ENCODE results near the gene GALNT13.

GALNT13 gene

DNA sequence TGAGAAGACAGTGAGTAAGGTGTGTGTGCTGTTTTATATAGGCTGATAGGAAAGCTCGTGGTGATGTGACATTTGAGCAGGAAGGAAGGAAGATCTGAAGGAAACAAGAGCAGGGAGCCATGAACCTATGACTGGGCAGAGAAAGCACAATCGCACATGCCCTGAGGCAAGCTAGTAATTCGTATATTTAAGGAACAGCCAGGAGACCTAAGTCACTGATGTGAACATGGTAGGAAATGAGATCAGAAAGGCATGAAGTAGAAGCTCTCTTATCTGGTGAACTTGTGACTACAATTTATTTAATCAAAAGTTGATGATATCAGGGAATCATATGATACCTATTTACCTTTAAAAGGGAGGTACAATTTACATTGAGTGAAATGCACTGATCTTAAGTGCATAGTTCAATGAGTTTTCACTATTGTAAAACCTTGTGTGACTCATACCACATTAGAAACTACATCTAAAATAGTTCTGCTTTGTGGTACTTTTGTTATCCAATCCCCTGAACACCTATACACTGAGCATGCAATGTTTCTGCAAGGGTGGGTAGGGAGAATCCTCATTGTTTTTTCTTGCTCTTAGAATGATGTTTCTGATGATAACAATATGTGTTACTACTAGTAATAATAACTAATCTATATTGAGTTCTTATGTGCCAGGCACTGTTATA, 67.5 kb downstream of the GALNT13 start:
- no peak overlapping the region for H3K4me3 ChIP-seq (ENCODE audit: low read length)
- DNase-seq (ENCODE audit: low read depth, low spot score) = no peak

DNA sequence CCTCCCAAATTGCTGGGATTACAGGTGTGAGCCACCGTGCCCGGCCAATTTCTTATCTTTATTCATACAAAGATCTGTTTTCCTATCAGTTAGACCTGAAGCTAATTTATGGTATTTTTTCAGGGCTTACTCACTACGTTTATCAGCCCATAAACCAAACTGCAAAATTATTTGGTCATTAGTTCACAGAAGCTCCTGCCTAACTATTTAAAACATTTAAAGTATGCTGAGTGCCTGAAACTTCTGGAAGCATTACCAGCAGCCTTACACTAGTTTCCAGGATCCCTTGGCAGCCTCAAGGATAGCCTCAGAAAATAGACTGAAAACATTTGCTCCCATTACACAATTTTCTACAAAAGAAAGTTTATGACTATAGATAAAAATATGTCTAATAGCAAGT, 68.8 kb downstream of the GALNT13 start:
- H3K4me3 ChIP-seq (ENCODE audit: low read length) = no peak overlapping the region
- no peak for DNase-seq (ENCODE audit: low read depth, low spot score)

DNA sequence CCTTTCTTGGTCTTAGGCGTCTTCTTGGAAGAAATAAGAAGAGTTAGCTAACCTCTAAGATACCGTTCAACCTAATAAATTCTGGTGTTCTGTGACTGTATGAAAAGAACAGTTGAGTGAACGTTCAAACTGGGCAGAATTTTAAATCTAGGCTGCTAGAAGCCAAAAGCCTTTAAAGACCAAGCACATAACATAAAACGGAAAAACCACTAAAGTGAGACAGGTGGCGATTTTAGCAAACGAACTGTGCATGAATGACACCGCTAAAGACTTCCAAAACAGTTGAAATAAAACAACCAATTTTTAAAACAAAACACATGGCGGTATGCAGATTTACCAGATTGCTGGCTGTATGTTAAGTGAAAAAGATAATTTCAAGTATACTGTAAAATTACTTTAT, 73.1 kb downstream of the GALNT13 start:
- no peak overlapping the region for H3K4me3 ChIP-seq (ENCODE audit: low read length)
- peak; percentile 2 for DNase-seq (ENCODE audit: low read depth, low spot score)

DNA sequence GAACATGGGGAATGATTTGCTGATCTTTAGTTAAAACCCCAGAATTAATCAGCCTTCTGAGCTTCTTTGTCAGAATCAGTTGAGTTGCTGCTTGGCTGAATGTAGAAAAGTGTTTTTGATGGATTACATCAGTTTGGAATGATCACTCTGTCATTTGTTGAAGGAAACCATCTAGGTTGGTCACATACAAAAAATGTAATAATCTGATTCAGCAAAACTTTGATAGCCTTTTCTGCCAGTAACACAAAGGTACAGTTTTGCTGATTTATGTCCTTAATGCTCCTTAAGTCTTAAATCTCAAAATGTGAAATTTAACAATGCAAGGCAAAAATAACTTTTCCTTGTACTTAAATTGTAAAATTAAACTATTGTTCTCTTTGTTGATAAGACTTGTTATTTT, 74.3 kb downstream of the GALNT13 start:
- no peak for DNase-seq (ENCODE audit: low read depth, low spot score)
- H3K4me3 ChIP-seq (ENCODE audit: low read length) = no peak overlapping the region

DNA sequence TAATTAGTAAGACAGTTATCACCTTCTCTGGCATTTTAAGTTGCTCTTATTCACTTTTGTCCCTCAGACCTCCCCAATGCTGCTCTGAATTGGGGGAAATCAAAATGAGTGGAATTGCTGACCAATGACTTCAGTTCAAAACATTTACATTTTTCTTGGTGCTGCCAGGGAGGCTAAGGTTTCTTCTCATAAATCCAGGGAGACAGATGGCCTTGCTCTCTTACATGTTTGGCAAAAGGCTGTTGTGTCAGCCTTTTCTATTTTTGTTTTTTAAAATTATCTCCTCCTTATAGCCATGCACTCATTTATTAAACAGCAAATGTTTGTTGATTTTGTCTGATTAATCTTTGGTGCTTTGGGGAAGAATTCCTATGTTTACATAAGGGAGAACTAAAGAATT, 82.0 kb downstream of the GALNT13 start:
- DNase-seq (ENCODE audit: low read depth, low spot score) = no peak

DNA sequence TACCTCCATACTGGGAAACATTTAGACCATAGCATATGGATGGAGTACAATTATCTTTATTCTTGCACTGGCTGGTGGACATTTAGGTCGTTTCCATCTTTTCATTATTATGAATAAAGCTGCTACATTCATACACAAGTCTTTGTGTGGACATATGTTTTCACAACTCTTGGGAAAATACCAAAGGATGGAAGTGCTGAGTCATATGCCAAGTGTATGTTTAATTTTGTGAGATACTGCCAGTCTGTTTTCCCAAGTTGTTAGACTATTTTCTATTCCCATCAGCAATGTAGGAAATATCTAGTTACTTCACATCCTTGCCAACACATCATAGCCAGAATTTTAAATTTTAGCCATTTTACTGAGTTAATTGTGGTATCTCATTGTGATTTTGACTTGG, 91.5 kb downstream of the GALNT13 start:
- H3K4me3 ChIP-seq (ENCODE audit: low read length) = no peak overlapping the region
- DNase-seq (ENCODE audit: low read depth, low spot score) = no peak

More for the DNA sequence above, 82.0 kb downstream of the GALNT13 start:
- no peak overlapping the region for H3K4me3 ChIP-seq (ENCODE audit: low read length)

DNA sequence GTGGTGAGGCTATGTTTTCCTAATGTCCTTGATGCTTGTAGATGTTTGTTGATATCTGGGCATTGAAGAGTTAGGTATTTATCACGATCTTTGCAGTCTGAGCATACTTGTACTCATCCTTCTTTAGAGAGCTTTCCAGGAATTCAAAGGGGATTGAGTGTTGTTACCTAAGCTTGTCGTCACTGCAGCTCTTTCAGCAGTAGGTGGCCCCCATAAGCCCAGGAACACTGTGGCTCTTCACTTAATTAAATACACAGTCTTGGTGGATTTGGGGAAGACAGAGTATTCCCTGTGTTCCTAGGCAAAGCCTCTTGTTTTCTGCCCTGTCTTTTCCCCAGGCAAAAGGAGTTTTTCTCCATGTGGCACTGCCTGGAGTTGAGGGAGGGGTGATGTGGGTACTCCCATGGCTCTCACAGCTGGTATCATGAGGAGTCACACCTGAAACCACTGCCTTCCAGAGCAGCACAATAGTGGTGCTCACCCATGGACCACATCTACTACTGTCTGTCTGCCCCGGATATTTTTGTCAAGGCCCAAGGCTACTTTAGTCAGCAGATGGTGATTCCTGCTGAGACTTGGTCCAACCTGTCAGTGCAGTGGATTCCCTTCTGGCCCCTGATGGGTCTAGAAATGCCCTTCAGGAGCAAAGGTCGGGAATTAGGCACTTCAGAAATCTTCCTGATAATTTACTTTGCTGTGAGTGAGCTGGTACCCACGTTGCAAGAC, 95.7 kb downstream of the GALNT13 start:
- no peak for DNase-seq (ENCODE audit: low read depth, low spot score)
- no peak overlapping the region for H3K4me3 ChIP-seq (ENCODE audit: low read length)

DNA sequence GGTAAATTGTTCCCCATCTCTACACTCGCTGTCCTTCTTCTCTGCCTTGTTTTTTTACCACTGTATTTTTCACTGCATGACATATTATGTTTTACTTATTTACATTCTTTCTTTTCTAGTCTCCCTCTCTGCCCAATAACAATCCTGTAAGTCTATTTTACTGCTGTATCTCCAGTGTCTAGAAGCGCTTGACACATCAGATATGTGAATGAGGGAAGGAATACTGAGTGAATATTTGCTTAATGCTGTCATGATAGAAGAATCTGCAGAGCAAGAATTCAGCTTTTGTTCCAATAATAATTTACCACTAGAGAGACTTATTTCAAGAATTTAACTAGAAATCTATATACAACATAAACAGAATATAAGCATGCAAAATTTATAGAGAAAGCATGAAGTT, 99.5 kb downstream of the GALNT13 start:
- H3K4me3 ChIP-seq (ENCODE audit: low read length) = no peak overlapping the region
- no peak for DNase-seq (ENCODE audit: low read depth, low spot score)

DNA sequence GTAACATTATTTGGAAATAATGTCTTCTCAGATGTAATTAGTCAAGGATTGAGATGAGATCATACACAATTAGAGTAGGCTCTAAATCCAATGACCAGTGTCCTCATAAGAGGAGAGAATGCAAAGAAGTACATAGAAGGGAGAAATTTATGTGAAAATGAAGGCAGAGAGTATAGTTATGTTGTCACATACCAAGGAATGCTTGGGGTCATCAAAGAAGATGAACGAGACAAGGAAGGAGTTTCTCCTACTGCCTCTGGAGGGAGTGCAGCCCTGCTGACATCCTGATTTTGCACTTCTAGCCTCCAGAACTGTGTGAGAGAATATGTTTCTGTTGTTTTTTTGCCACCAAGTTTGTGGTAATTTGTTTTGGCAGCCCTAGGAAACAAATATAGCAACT, 100.1 kb downstream of the GALNT13 start:
- DNase-seq (ENCODE audit: low read depth, low spot score) = no peak
- H3K4me3 ChIP-seq (ENCODE audit: low read length) = no peak overlapping the region

DNA sequence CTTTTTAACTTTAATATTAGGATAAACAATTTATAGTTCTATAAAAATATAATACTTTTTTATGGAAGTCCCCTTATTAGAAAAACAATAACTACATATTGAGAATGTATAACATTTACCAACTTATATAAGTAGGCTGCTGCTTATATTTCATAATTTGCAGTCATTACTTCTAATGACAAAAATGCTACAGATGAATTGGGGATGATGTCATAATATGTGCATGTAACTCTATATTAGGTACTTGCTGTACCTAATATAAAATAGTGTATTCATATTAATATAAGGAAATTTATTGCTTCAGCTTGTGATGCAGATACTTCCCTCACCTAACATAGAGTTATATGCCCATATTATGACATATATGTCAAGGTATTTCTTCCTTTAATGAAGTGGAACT, 100.7 kb downstream of the GALNT13 start:
- no peak overlapping the region for H3K4me3 ChIP-seq (ENCODE audit: low read length)
- no peak for DNase-seq (ENCODE audit: low read depth, low spot score)

DNA sequence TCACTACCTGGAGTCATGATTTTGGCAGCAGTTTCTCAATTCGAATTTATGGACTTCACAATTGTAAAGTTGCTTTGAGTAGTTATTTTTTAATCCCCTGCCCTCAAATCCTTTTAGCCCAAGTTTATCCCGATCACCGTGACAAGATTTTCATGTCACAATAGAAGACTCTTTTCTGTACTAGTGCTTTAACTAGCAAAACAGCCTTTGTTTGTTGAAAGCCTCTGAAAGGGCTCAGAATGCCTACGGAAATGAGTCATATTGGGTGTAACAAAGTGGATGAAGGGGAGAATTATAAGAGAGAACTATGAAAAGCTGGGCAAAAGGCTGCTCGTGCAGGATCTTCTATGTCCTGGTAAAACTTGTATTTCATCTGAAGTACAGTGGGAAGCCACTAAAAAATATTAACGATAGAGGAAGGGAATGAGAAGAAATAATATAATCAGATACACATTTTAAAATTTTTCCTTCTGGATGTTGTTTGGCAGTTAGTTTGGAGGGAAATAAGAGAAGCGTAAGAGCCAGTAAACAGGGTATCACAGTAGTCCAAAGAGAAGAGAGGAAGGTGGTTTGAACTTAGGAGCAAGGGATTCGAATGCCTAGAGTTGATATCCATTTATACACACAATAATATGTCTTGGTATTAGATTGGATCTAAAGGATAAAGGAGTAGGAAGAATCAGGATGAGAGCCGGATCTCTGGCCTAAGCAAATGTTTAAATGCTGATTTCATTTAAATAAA, 114.9 kb downstream of the GALNT13 start:
- no peak for DNase-seq (ENCODE audit: low read depth, low spot score)
- no peak overlapping the region for H3K4me3 ChIP-seq (ENCODE audit: low read length)

DNA sequence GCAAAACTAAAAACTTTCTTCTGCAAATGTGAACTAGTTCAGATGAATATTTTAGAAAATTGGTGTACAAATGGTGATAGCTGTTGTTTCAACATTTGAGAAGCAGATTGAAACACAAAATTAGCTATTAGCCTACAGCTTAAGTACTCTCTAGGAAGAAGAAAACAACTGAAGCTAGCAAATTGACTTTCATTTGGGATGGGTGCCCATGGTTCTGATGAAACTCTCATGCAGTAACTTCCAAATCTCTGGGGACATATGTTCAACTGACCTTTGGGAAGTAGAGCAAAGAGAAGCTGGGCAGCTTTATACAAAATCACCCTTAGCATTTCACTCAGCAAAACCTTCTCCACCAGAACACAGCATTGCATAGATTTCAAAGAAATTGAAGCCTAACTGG, 119.0 kb downstream of the GALNT13 start:
- H3K4me3 ChIP-seq (ENCODE audit: low read length) = no peak overlapping the region
- DNase-seq (ENCODE audit: low read depth, low spot score) = no peak

DNA sequence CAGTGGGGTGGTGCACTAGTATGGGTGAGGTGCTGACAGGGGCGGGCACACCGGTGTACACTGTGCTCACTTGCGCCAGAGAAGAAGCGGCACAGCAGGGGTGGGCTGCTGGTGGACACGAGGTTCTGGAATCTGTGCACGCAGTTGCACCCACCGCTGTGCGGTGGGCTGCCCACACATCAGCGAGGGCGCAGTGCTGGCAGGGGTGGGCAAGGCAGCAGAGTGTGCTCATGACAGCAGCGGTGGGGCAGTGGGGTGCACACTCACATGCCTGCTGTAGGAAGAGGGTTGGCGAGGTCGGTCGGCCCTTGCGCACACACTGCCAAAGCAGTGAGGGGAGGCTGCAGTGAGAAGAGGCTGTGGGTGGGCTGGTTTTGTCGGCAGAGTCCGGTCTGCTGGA, 141.8 kb downstream of the GALNT13 start:
- no peak overlapping the region for H3K4me3 ChIP-seq (ENCODE audit: low read length)
- DNase-seq (ENCODE audit: low read depth, low spot score) = no peak

DNA sequence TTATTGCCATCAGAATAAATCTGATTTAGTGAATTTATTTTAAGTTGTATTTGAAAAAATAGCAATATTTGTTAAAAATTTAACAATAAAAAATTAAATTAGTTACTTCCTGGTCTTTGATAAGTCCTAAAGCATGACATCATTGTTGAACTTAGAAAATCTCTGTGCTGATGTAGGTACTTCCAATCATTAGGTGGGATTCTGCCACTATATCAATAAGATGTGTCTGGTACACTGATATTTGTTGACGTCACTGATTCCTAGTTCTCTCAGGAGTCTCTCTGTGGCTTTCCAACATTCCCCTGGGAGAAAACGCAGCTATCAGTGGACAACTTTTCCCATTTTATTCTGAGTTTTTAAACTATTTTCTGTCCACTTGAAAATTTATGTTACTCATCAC, 143.5 kb downstream of the GALNT13 start:
- H3K4me3 ChIP-seq (ENCODE audit: low read length) = no peak overlapping the region
- DNase-seq (ENCODE audit: low read depth, low spot score) = no peak

DNA sequence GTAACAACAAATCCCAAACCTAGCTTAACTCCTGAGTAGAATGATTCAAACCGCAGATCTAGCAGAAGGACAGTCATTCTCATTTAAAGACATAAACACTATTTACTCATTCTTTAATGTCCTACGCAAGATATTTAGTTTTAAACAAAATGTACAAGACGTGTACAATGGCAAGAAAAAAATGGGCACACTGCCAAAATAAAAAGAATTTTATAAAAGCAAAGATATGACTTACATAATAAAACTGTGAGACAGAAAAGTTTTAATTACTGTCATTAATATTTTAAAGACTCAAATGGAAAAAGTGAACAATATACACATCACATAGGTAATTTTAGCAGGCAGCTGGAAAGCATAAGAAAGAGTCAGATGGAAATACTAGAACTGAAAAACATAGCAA, 157.8 kb downstream of the GALNT13 start:
- DNase-seq (ENCODE audit: low read depth, low spot score) = no peak
- no peak overlapping the region for H3K4me3 ChIP-seq (ENCODE audit: low read length)

DNA sequence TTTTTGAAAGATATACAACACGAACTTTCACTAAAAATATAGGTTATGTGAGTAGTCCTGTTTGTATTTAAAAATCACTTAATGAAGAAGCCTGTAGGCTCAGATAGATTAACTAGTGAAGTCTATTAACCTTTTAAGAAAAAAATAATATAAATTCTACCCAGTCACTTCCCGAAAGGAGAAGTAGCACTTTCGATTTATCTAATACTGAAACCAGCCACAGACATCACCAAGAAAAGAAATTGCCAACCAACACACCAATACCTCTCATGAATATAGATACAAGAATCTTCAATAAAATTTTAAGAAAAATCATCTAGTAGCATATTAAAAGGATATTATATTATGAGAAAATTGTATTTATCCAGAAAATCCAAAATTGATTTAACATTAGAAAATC, 160.5 kb downstream of the GALNT13 start:
- H3K4me3 ChIP-seq (ENCODE audit: low read length) = no peak overlapping the region
- no peak for DNase-seq (ENCODE audit: low read depth, low spot score)

DNA sequence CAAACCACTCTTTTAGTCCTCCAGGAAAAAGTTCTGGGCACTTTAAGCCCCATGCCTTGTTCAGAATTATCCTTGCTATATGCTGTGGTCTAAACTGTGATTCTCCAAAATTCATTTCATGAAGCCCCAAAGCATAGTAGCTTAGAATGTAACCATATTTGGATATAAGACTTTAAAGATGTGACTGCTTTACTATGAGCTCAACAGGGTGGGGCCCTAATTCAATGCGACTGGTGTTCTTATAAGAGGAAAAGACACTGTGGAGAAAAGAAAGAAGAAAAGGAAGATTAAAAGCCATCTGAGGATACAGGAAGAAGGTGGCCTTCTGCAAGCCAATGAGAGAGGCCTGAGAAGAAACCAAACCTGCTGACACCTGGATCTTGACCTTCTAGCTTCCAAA, 174.8 kb downstream of the GALNT13 start:
- DNase-seq (ENCODE audit: low read depth, low spot score) = no peak
- H3K4me3 ChIP-seq (ENCODE audit: low read length) = no peak overlapping the region

DNA sequence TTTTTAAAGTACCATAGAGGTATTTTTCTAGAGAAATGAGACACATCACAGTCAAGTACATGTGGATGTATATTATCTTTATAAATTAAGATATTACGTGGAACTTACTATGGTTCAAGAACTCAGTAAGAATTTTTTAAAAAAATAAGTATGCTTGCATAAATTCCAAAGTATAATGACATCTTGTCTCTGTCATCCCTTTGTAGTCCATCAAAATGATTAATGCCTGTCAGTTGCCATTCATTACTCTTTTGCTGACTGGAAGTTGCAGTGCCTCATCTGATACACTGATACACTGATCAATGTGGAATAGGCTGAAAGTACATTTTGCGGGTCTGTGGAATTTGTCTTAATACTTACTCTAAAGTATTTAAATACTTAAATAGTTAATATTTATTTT, 177.2 kb downstream of the GALNT13 start:
- no peak overlapping the region for H3K4me3 ChIP-seq (ENCODE audit: low read length)
- DNase-seq (ENCODE audit: low read depth, low spot score) = no peak

DNA sequence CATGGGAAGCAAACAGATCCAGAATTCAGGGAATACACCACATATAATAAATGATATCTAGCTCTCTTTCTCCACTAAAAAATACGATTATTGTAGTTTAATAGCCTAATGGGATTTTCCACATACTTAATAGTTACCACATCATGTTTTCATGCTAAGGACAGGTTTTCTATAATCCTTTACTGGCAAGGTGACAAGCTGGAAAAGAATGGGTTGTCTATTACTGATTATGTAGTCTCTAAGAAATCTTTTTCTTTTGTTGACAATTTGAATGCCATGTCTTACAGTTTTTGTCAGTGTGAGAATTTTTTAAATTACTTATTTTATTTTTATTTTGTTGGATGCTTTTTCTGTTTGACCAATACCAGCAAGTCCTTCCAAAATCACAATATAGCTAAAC, 177.8 kb downstream of the GALNT13 start:
- DNase-seq (ENCODE audit: low read depth, low spot score) = no peak
- H3K4me3 ChIP-seq (ENCODE audit: low read length) = no peak overlapping the region

DNA sequence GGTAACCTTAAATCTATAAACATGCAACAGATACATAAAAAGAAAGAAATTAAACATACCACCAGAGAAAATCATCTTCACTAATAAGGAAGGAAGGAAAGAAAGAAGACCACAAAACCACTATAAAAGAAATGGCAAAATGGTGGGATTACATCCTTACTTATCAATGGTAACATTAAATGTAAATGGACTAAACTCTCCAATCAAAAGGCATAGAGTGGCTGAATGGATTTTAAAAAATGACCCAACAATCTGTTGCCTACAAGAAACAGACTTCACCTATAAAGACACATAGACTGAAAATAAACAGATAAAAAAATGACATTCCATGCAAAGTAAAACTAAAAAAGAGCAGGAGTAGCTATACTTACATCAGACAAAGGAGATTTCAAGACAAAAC, 195.4 kb downstream of the GALNT13 start:
- no peak for DNase-seq (ENCODE audit: low read depth, low spot score)
- H3K4me3 ChIP-seq (ENCODE audit: low read length) = no peak overlapping the region
